NB4 (cell line): ENCODE measurements around the gene TAF12.
"Not testable (repeated sequence)": the region's sequence is repeated elsewhere in the genome, so short reads cannot be mapped to it uniquely, and the experiment has no call there.

Experiments
- DNase-seq: peaks from one replicate; pipeline ENCODE4 v3.0.0; 2010; ENCODE audit warnings: low read depth
- H3K4me3 ChIP-seq: one replicate; pipeline ENCODE4 v1.5.1; 2011; ENCODE audit warnings: mild to moderate bottlenecking, low read depth, low read length, moderate library complexity
- CTCF ChIP-seq: IDR thresholded peaks from one replicate; pipeline ENCODE4 v1.5.1; 2012; ENCODE audit warnings: low read depth, low read length
- MAX ChIP-seq: IDR thresholded peaks from 2 replicates; pipeline ENCODE4 v1.6.1; 2011; ENCODE audit warnings: low read depth, low read length
- MYC ChIP-seq: IDR thresholded peaks from 2 replicates; pipeline ENCODE4 v1.6.1; 2011; ENCODE audit warnings: low read depth, low read length
- POLR2A ChIP-seq: IDR thresholded peaks from 2 replicates; pipeline ENCODE4 v1.6.1; 2011; ENCODE audit warnings: mild to moderate bottlenecking; ENCODE audit not compliant: insufficient read length; ENCODE audit errors: extremely low read depth

The TAF12 gene

GRCh38 chr1:28595412-28596191, 47.3 kb downstream of the TAF12 start:
- no peak overlapping the region for H3K4me3 ChIP-seq
- no peak for TF ChIP-seq MYC
- TF ChIP-seq POLR2A = no peak
- no peak for TF ChIP-seq CTCF
- no peak for TF ChIP-seq MAX
- no peak for DNase-seq

GRCh38 chr1:28594686-28595411, 48.0 kb downstream of the TAF12 start:
- not testable (repeated sequence) for DNase-seq, H3K4me3 ChIP-seq

- not testable (repeated sequence) for DNase-seq, H3K4me3 ChIP-seq
These were observed 48.9 kb downstream of the TAF12 start for GRCh38 chr1:28593988-28594356.

- H3K4me3 ChIP-seq = peak overlapping the region; percentile 59
- no peak for TF ChIP-seq POLR2A
- TF ChIP-seq MYC = no peak
- TF ChIP-seq MAX = no peak
- no peak for TF ChIP-seq CTCF
These were observed 50.4 kb downstream of the TAF12 start for GRCh38 chr1:28592321-28593071.

GRCh38 chr1:28591708-28592320, 51.1 kb downstream of the TAF12 start, which contains the start of gene RAB42:
TSS of gene RAB42 (plus strand) at chr1:28592265. CDS start at chr1:28592512, 247 bp downstream.
- peak; percentile 73 for DNase-seq
- TF ChIP-seq MAX (peak; percentile 13; the same call in 1 of the 2 replicates), POLR2A (peak; percentile 22), MYC (peak; percentile 44; the same call in 1 of the 2 replicates), CTCF (no peak)
- peak within 1 kb of the TSS; percentile 59 for H3K4me3 ChIP-seq

More at GRCh38 chr1:28592321-28593071, 50.4 kb downstream of the TAF12 start:
- DNase-seq = no peak

GRCh38 chr1:28586585-28587391, 56.1 kb downstream of the TAF12 start:
- not testable (repeated sequence) for H3K4me3 ChIP-seq, DNase-seq

GRCh38 chr1:28582248-28582615, 60.6 kb downstream of the TAF12 start:
- peak overlapping the region; percentile 100 for H3K4me3 ChIP-seq
- DNase-seq = peak; percentile 50
- TF ChIP-seq MYC = no peak
- TF ChIP-seq MAX = no peak
- no peak for TF ChIP-seq CTCF
- TF ChIP-seq POLR2A = no peak
